Measurements from ENCODE around the gene DCANP1.
"Not testable (repeated sequence)": the region's sequence is repeated elsewhere in the genome, so short reads cannot be mapped to it uniquely, and the experiment has no call there.

The DCANP1 gene

GRCh38 chr5:135447298-135447929 is at the start of gene DCANP1:
TSS of gene DCANP1 (minus strand) at chr5:135447348. CDS start at chr5:135447108, 240 bp downstream.
- peak in 2 of 3 experiments; percentile 6 to 44 for DNase-seq

GRCh38 chr5:135495531-135495930 is 48.4 kb upstream of the DCANP1 start:
- not testable (repeated sequence) for DNase-seq

DNA sequence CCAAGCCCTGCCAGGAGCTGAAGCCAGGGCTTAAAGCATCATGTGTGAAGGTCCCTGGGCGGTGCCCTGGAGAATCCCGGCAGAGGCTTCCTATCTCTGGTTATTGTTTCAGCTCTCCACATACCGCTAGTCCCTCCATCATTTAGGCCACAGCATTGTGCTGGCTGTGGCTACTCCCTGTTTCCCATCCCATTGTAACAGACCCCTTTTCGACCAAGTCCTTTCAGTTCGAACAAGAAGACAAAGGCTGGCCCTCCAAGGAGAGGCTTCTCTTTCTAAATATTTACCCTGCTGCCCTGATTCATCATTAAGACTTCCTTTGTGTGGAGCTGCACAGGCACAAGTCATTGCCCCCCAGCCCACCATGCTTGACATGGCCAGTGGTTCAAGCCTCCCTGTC is 47.0 kb upstream of the DCANP1 start:
- no peak for DNase-seq

DNA sequence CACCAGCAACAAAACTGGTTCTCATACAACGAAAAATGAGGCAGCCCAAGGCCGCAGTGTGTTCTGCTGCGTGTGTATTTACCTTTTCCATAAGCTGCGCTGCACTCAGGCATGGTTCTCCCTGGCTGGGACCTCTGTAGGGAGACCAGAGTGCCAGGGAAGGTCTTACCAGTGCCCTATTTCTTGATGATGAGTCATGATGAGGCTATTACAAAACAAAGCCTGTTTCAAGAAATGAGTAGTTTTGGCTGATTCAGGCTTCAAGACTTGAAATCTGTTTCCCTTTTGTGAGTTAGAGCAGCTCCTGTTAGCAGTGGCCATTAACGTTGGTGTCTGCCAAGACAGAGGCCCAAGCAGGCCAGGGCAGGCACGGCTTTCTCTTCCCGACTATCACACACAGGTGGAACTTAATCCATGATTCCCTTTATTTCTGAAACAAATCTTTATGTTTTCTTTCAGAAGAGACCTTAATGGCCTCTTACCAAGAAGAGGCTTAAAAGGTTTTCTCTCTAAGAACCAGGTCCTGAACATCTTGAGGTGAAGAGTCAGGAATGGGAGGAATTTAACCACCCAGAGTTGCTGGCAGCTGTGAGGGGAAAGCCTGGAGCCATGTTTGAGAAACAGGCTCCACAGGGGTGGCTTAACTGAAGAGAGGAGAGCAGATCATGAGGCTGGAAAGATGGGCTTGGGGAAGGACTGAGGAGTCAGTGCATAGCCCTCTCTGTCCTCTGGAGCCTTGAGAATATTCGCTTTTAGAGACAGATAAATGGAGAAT is 46.4 kb upstream of the DCANP1 start:
- peak in 1 of 3 experiments; percentile 28 for DNase-seq

- DNase-seq, result peak in 1 of 3 experiments; percentile 87
Measured at GRCh38 chr5:135492319-135492626, 45.1 kb upstream of the DCANP1 start.

DNA sequence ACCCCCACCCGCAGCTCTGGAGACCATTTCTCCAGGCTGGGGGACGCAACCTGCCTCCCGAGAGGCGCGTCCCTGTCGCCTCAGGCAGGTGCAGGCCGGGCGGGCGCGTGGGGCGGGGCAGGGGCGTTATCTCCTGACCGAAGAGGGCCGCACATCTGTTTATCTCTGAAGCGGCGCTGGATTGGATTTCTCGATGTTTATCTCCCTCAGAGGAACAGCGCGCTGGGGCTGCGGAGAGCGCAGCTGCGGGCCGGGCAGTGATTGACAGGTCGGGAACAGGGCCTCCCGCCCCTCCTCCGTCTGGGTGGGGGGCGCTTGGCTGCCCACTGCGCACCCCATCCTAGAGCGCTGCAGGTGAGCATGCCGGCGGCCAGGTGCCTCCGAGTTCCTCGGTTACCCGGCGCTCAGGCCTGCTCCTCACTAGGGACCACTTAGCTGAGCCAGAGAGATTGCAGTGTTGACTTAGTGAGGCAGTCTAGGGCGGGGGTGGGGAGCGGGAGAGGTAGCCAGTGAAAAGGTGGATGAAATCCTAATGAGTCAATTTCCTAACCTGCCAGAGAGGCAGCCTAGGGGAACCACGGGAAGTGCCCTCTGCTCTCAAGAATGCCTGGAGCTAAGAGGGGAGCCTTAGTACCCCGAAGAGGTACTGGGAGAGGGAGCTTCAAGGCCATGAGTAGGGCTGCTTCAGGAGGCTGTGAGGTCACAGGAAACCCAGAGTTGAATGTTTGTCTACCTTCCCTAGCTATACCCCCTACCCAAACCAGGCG is 44.6 kb upstream of the DCANP1 start:
- peak; percentile 95 to 99 (median 95) for DNase-seq

- DNase-seq, result no peak
Measured at GRCh38 chr5:135491038-135491551, 43.9 kb upstream of the DCANP1 start.

- peak in 1 of 3 experiments; percentile 25 for DNase-seq
Measured at GRCh38 chr5:135490245-135491037, 43.3 kb upstream of the DCANP1 start.

- peak in 2 of 3 experiments; percentile 18 to 61 for DNase-seq
Measured at GRCh38 chr5:135489466-135490244, 42.5 kb upstream of the DCANP1 start.

GRCh38 chr5:135488727-135489465 is 41.7 kb upstream of the DCANP1 start:
- peak; percentile 89 to 96 (median 95) for DNase-seq

GRCh38 chr5:135487839-135488514 is 40.8 kb upstream of the DCANP1 start:
- peak in 1 of 3 experiments; percentile 22 for DNase-seq

- peak in 1 of 3 experiments; percentile 8 for DNase-seq
Measured at GRCh38 chr5:135487037-135487395, 39.9 kb upstream of the DCANP1 start.

GRCh38 chr5:135486131-135487036 is 39.2 kb upstream of the DCANP1 start:
- DNase-seq, result no peak

GRCh38 chr5:135484674-135485086 is 37.5 kb upstream of the DCANP1 start:
- DNase-seq, result peak in 2 of 3 experiments; percentile 24 to 75

GRCh38 chr5:135483254-135483653 is 36.1 kb upstream of the DCANP1 start:
- DNase-seq, result no peak

DNA sequence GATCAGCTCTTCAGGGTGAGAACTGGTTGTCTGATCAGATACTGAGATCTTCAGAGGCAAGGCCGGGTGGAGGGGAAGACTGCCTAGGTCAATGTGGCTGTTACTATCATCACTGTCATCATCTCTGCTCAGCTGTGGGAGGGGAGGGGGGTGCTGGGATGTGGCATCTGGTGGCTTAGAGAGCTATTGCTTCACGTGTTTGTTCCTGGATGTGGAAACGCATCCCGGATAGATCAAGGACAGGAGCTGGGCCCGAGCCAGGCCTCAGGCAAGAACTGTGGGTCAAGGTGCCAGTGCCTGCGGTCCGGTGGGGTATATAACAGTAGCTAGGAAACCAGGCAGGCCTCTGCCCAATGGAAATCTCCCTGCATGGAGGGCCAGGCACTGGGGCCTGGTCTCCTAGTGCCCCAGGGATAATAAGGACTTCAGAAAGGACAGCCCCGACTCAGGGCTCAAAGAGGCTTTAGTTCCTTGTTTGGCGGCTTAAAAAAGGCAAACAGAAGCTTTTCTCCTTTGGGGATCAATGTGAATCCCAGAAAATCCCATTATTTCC is 35.3 kb upstream of the DCANP1 start:
- no peak for DNase-seq

DNA sequence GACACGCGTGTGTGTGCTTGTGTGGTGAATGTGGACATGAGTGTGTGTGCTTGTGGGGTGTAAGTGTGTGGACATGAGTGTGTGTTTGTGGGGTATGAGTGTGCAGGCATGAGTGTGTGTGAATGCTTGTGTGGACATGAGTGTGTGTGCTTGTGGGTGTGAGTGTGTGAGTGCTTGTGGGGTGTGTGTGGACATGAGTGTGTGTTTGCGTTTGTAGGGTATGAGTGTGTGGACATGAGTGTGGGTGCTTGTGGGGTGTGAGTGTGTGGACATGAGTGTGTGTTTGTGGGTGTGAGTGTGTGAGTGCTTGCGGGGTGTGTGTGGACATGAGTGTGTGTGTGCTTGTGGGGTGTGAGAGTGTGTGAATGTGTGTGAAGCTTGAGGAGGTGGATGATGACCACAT is 34.8 kb upstream of the DCANP1 start:
- DNase-seq, result no peak

- DNase-seq, result no peak
Measured at GRCh38 chr5:135481387-135481786, 34.2 kb upstream of the DCANP1 start.

DNA sequence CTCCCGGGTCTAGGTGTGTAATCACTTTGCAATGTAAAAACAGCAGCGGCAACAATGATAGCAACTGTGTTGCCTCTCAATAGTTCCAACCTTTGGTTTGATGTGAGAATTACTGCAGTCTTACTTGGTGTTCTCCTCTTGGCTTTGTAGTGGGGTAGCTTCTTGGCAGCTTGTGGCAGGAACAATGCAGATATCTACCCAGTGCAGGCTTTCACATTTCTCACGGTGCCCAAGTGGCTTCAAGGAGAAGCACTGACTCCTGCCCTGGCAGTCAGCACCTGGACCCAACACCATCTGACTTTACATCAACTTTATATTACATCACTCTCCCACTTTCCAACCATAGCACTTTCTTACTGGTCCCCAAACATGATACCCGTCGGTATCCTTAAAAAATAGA is 33.4 kb upstream of the DCANP1 start:
- no peak for DNase-seq
